HepG2 (cell line): ENCODE results near the gene MOGAT3. TPM values are rescaled to one million over a fixed set of nuclear protein-coding genes. Genes with fewer than 3 reads are reported as not detected.

Experiments used
- AGO2 ChIP-seq: fragments of 200-400 bp; formaldehyde crosslinking; optimal IDR thresholded peaks from 2 replicates; pipeline ENCODE3; 2017; ENCODE audit warnings: mild to moderate bottlenecking, low read depth, low read length, moderate library complexity
- FOXC1 ChIP-seq: sonication (generic); formaldehyde crosslinking; IDR thresholded peaks from 2 replicates; pipeline ENCODE4 v1.8.0; 2022; ENCODE audit warnings: mild to moderate bottlenecking, missing genetic modification reagents, borderline replicate concordance
- FOXJ3 ChIP-seq: sonication (generic); formaldehyde crosslinking; IDR thresholded peaks from 2 replicates; pipeline ENCODE4 v1.4.0; 2020; ENCODE audit warnings: missing genetic modification reagents, mild to moderate bottlenecking, borderline replicate concordance
- GFI1 ChIP-seq: sonication (generic); formaldehyde crosslinking; IDR thresholded peaks from 2 replicates; pipeline ENCODE4 v1.5.0; 2020; ENCODE audit warnings: missing genetic modification reagents, mild to moderate bottlenecking, borderline replicate concordance
- HNF4G ChIP-seq, 2 experiments: sonication (generic) in 1 of 2; formaldehyde crosslinking in 1 of 2; IDR thresholded peaks; 2 replicates each; pipeline versions ENCODE4 v1.4.0 to v1.6.1; 2011 to 2020; ENCODE audit warnings: borderline replicate concordance in 2 of 2, low read depth in 2 of 2, mild to moderate bottlenecking in 2 of 2, low read length in 1 of 2, missing genetic modification reagents in 1 of 2, moderate library complexity in 1 of 2
- KLF11 ChIP-seq: IDR thresholded peaks from 2 replicates; pipeline ENCODE4 v1.6.1; 2016; ENCODE audit warnings: missing compliant biosample characterization
- MXD4 ChIP-seq: IDR thresholded peaks from 2 replicates; pipeline ENCODE4 v1.6.1; 2016; ENCODE audit warnings: mild to moderate bottlenecking, missing biosample characterization, missing genetic modification reagents
- NCOR1 ChIP-seq: fragments of 200-600 bp; sonication (generic); IDR thresholded peaks from 2 replicates; pipeline ENCODE4 v1.7.0; 2017; ENCODE audit warnings: antibody characterized with exemption, low read length, borderline replicate concordance
- NFRKB ChIP-seq: fragments of 450-650 bp; IDR thresholded peaks from 2 replicates; pipeline ENCODE4 v1.6.1; 2017
- NR1H2 ChIP-seq: sonication (generic); formaldehyde crosslinking; IDR thresholded peaks from 2 replicates; pipeline ENCODE4 v1.8.1; 2022; ENCODE audit warnings: low read depth, missing genetic modification reagents, borderline replicate concordance
- SP2 ChIP-seq: sonication (generic); formaldehyde crosslinking; IDR thresholded peaks from 2 replicates; pipeline ENCODE4 v1.5.1; 2020; ENCODE audit warnings: mild to moderate bottlenecking, missing genetic modification reagents
- TCF12 ChIP-seq, 2 experiments: fragments of 450-650 bp in 1 of 2; sonication (generic) in 1 of 2; formaldehyde crosslinking in 1 of 2; IDR thresholded peaks; 2 replicates each; pipeline versions ENCODE4 v1.6.1 to v1.8.0; 2017 to 2022; ENCODE audit warnings: antibody characterized with exemption in 1 of 2, mild to moderate bottlenecking in 1 of 2, missing genetic modification reagents in 1 of 2, moderate library complexity in 1 of 2
- ZFP41 ChIP-seq: sonication (generic); formaldehyde crosslinking; IDR thresholded peaks from 2 replicates; pipeline ENCODE4 v1.4.0; 2020; ENCODE audit warnings: mild to moderate bottlenecking, missing genetic modification reagents, borderline replicate concordance
- ZNF205 ChIP-seq: IDR thresholded peaks from 2 replicates; pipeline ENCODE4 v1.6.1; 2018; ENCODE audit warnings: missing biosample characterization, missing genetic modification reagents
- ZNF274 ChIP-seq: sonication (generic); formaldehyde crosslinking; IDR thresholded peaks from 2 replicates; pipeline ENCODE4 v1.5.1; 2020; ENCODE audit warnings: mild to moderate bottlenecking, missing genetic modification reagents
- ZNF329 ChIP-seq: sonication (generic); formaldehyde crosslinking; IDR thresholded peaks from 2 replicates; pipeline ENCODE4 v1.9.0; 2021; ENCODE audit warnings: low read depth, mild to moderate bottlenecking, missing genetic modification reagents
- ZNF333 ChIP-seq: sonication (generic); formaldehyde crosslinking; IDR thresholded peaks from 2 replicates; pipeline ENCODE4 v1.4.0; 2020; ENCODE audit warnings: mild to moderate bottlenecking, missing genetic modification reagents, borderline replicate concordance
- ZNF616 ChIP-seq: sonication (generic); formaldehyde crosslinking; IDR thresholded peaks from 2 replicates; pipeline ENCODE4 v1.5.0; 2020; ENCODE audit warnings: low read depth, mild to moderate bottlenecking, missing genetic modification reagents
- ZNF878 ChIP-seq: sonication (generic); formaldehyde crosslinking; IDR thresholded peaks from 2 replicates; pipeline ENCODE4 v1.8.1; 2023; ENCODE audit warnings: mild to moderate bottlenecking, missing genetic modification reagents, moderate library complexity
- polyA plus RNA-seq, 8 experiments: library from polyadenylated mRNA; depleted of rRNA in 3 of 8; stranded (reverse) in 7 of 8; unstranded in 1 of 8; fragments of >200 nt; fragmentation: Illumina TruSeq in 4 of 8; extraction: Trizol in 4 of 8; gene quantifications; 2 replicates each; pipeline versions ENCODE4 v1.2.1 to v1.2.3, GENCODE V29; 2011 to 2016; ENCODE audit warnings: low read depth in 4 of 8, missing spikeins in 1 of 8, mixed read lengths in 1 of 8; ENCODE audit not compliant: insufficient read depth in 1 of 8
- total RNA-seq, 5 experiments: library from RNA; depleted of rRNA; stranded (reverse); fragments of >200 nt; fragmentation: Illumina TruSeq; extraction: Trizol; gene quantifications; 2 replicates each; pipeline ENCODE4 v1.2.3, GENCODE V29; 2016; ENCODE audit warnings: low read depth in 1 of 5
- TF ChIP-seq, protein P1 (sequence below): IDR thresholded peaks from 2 replicates; pipeline ENCODE4 v1.6.1; 2016; ENCODE audit warnings: missing compliant biosample characterization, missing genetic modification reagents, borderline replicate concordance
- TF ChIP-seq, protein P2 (sequence below): IDR thresholded peaks from 2 replicates; pipeline ENCODE4 v1.6.1; 2016; ENCODE audit warnings: mild to moderate bottlenecking, missing biosample characterization, missing genetic modification reagents
- TF ChIP-seq, protein P3 (sequence below): IDR thresholded peaks from 2 replicates; pipeline ENCODE4 v1.6.1; 2016; ENCODE audit warnings: low read depth, control low read depth
- TF ChIP-seq, protein P4 (sequence below): sonication (generic); formaldehyde crosslinking; IDR thresholded peaks from 2 replicates; pipeline ENCODE4 v1.5.1; 2020; ENCODE audit warnings: missing genetic modification reagents, mild to moderate bottlenecking, borderline replicate concordance

The MOGAT3 gene
- total and polyA plus RNA-seq, 2 of the 13 experiments (the other 11 are each of a cell fraction or from before 2014, with no cell fraction given), result 22.5 to 30.5 TPM

DNA sequence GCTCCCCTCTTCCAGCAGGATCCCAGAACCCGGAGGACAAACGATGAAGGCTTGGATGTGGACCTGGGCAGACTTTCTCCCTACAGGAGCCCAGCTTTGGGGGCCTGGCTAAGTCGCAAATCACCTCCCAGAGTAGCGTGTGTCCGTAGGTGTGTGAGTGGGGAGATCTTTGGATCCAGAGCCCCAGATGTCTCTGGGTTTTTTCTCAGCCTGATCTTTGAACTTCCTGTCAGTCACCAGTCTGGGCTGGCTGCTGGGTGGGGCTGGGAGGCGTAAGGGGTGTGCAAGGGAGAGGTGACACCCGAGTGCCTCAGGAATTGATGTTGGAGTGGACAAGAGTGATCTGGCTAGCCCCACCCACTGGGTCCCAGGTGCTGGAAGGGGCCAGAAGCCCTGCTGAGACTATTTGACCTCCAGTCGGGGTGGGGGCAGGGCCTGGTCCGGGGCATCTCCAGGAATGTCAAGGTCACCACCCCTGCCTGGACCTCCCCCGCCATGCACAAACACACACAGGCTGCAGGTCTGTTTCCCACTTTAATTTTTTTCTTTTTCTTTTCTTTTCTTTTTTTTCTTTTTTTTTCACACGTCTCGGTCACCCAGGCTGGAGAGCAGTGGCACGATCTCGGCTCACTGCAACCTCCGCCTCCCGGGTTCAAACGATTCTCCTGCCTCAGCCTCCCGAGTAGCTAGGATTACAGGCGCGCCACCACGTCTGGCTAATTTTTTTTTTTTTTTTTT is at the start of gene MOGAT3 (continued):
- TF ChIP-seq ZNF329 (CRISPR knock-in tag), result no peak
- TF ChIP-seq, protein P1, sequence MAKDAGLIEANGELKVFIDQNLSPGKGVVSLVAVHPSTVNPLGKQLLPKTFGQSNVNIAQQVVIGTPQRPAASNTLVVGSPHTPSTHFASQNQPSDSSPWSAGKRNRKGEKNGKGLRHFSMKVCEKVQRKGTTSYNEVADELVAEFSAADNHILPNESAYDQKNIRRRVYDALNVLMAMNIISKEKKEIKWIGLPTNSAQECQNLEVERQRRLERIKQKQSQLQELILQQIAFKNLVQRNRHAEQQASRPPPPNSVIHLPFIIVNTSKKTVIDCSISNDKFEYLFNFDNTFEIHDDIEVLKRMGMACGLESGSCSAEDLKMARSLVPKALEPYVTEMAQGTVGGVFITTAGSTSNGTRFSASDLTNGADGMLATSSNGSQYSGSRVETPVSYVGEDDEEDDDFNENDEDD (CRISPR knock-in tag), result peak; percentile 67; the same call in 1 of the 2 replicates
- peak; percentile 16; the same call in 1 of the 2 replicates for TF ChIP-seq FOXJ3 (CRISPR knock-in tag)
- TF ChIP-seq HNF4G (IDR thresholded peaks at IDR 0.05; ENCODE audit: borderline replicate concordance, low read depth, low read length), result peak; percentile 90
- peak; percentile 76; the same call in 1 of the 2 replicates for TF ChIP-seq HNF4G (CRISPR knock-in tag; IDR thresholded peaks at IDR 0.05; ENCODE audit: borderline replicate concordance, low read depth)
- TF ChIP-seq ZNF205 (CRISPR knock-in tag), result 0 out of 2 replicates have a peak, but pooled peaks have one; percentile 30
- TF ChIP-seq KLF11, result no peak
- TF ChIP-seq, protein P2, sequence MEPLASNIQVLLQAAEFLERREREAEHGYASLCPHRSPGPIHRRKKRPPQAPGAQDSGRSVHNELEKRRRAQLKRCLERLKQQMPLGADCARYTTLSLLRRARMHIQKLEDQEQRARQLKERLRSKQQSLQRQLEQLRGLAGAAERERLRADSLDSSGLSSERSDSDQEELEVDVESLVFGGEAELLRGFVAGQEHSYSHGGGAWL (CRISPR knock-in tag), result no peak; the same call in 1 of the 2 replicates
- TF ChIP-seq NCOR1, result peak; percentile 90; the same call in 1 of the 2 replicates
- TF ChIP-seq ZNF333, result no peak; the same call in 1 of the 2 replicates
- TF ChIP-seq, protein P3, sequence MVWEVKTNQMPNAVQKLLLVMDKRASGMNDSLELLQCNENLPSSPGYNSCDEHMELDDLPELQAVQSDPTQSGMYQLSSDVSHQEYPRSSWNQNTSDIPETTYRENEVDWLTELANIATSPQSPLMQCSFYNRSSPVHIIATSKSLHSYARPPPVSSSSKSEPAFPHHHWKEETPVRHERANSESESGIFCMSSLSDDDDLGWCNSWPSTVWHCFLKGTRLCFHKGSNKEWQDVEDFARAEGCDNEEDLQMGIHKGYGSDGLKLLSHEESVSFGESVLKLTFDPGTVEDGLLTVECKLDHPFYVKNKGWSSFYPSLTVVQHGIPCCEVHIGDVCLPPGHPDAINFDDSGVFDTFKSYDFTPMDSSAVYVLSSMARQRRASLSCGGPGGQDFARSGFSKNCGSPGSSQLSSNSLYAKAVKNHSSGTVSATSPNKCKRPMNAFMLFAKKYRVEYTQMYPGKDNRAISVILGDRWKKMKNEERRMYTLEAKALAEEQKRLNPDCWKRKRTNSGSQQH (CRISPR knock-in tag), result no peak
- no peak for TF ChIP-seq MXD4
- peak; percentile 34; the same call in 1 of the 2 replicates for TF ChIP-seq ZNF878 (CRISPR knock-in tag)
- no peak for TF ChIP-seq NFRKB
- no peak for TF ChIP-seq TCF12 (IDR thresholded peaks at IDR 0.05)
- no peak for TF ChIP-seq TCF12 (CRISPR knock-in tag; IDR thresholded peaks at IDR 0.05)
- peak; percentile 60; the same call in 1 of the 2 replicates for TF ChIP-seq FOXC1 (CRISPR knock-in tag)
- no peak for TF ChIP-seq ZFP41 (CRISPR knock-in tag)
- no peak; the same call in 1 of the 2 replicates for TF ChIP-seq ZNF616
- no peak; the same call in 1 of the 2 replicates for TF ChIP-seq GFI1 (CRISPR knock-in tag)
- no peak; the same call in 1 of the 2 replicates for TF ChIP-seq ZNF274 (CRISPR knock-in tag)
- TF ChIP-seq, protein P4, sequence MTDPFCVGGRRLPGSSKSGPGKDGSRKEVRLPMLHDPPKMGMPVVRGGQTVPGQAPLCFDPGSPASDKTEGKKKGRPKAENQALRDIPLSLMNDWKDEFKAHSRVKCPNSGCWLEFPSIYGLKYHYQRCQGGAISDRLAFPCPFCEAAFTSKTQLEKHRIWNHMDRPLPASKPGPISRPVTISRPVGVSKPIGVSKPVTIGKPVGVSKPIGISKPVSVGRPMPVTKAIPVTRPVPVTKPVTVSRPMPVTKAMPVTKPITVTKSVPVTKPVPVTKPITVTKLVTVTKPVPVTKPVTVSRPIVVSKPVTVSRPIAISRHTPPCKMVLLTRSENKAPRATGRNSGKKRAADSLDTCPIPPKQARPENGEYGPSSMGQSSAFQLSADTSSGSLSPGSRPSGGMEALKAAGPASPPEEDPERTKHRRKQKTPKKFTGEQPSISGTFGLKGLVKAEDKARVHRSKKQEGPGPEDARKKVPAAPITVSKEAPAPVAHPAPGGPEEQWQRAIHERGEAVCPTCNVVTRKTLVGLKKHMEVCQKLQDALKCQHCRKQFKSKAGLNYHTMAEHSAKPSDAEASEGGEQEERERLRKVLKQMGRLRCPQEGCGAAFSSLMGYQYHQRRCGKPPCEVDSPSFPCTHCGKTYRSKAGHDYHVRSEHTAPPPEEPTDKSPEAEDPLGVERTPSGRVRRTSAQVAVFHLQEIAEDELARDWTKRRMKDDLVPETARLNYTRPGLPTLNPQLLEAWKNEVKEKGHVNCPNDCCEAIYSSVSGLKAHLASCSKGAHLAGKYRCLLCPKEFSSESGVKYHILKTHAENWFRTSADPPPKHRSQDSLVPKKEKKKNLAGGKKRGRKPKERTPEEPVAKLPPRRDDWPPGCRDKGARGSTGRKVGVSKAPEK (CRISPR knock-in tag), result no peak
- no peak for TF ChIP-seq NR1H2 (CRISPR knock-in tag)
- no peak for TF ChIP-seq SP2
- TF ChIP-seq AGO2, result no peak
